Activated CD8-positive, alpha-beta memory T cell treated with anti-CD3 and anti-CD28 coated beads for 1 hour (primary cell): Measurements from ENCODE around the gene PCP2.

ENCODE experiments used
- DNase-seq, 2 donors: peaks; one replicate each; pipeline ENCODE4 v3.0.0-alpha.2; 2020; ENCODE audit warnings: low read depth in 1 of 2; ENCODE audit errors: extremely low read depth in 1 of 2

The PCP2 gene

DNA sequence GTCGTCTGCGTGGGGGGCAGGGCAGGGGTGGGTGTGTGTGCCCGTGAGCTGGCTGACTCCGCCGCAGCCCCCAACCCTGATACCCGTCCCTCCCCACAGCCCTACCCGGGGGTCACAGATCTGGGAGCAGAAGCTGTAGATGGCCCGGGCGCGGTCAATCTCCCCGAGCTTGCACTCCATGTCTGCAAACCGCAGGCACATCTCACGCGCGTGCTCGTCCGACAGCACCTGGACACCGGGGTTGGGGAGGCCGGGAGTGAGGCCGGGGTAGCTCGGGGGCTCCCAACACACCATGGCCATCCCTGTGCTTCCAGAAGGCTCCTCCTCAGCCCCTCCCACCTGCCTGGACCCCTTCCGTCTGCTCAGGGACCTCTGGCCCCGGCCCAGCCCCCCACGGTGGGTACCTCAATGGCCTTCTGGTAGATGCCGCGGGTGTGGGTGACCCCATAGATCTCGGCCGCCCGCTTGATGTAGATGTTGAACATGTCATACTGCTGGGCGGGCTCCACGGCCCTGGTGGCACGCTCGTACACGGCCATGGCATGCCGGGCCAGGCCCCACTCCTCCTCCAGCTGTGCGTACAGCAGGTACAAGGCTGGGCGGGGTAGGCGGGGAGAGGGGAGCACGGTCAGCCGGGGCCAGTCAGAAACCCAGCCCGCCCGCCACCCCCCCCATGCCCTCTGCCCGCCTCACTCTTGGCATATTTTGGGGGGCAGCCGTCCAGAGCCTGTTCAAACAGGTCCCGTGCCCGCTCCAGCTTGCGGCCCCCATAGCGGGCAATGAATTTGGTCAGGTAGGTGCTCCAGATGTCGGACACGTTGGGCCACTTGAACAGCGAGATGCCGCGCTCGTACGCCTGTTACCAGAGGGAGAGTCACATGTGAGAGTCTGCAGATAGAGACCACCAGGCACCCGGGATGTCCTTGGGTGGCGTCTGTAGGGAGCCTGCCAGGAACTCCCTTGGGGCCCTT lies 12.8 kb downstream of the PCP2 start:
- DNase-seq = no peak

DNA sequence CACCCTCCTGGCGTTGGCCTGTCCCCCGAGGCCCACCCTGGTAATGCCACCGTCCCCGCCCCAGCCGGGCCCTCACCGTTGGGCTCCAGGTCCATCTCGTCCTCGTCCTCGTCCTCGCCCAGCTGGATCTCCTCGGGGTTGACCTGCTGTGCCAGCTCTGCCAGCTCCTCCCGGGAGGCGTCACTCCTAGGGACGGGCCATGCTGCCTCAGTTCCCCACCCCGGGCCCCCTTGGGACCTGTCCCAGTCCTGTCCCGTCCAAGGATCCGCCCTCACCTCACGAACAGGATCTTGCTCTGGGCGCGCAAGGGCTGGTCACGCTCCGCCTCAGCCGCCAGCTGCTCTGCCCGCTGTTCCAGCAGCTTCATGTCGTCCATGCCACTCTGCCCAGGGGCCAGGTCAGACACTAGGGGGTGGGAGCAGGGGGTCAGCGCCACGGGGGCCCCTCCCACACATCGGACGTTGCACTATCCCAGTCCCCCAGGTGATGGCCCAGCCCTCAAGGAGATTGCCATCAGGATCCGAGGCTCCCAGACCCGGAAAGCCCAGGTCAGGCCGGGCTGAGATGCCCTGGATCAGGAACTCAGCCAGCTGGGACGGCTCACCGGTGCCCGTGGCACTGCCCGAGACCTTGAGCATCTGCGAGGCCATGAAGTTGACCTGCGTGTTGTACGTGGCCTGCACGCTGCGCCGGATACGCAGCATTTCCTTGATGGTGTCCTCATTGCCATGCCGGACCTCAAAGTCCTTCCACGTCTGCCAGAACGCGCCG lies 13.7 kb downstream of the PCP2 start:
- DNase-seq = no peak

DNA sequence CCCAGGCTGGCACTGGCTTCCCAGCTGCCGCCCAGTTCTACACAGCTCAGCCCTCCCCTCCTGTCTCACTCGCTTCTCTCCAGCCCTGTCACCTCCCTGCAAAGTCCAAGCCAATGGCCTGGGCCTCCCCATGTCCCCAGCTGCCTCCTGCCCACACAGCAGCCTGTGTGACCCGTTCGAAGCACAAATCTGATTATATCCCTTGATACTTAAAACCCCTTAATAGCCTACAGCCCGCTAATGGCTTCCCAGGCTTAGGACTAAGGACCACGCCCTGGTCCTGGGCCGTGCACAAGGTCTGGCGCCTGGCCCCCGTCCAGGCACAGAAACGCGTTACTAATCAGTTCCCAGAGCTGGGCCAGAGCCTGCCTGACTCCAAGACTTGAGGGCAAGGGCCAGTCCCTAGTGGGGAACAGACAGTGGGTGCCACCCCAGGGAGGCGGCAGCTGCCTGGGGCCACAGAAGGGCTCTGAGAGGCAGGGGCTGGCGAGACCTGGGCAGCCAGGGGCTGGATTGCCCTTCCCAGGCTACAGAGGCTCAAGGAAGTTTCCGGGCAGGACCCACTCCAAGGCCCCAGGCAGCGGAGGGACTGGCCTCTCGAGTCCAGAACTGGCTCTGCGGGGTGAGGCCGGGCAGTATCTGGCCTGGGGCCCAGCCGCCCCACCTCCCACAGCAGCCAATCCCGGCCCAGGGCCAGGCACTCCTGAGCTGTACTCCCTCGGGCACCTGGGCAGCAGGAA lies 14.6 kb downstream of the PCP2 start:
- no peak for DNase-seq

DNA sequence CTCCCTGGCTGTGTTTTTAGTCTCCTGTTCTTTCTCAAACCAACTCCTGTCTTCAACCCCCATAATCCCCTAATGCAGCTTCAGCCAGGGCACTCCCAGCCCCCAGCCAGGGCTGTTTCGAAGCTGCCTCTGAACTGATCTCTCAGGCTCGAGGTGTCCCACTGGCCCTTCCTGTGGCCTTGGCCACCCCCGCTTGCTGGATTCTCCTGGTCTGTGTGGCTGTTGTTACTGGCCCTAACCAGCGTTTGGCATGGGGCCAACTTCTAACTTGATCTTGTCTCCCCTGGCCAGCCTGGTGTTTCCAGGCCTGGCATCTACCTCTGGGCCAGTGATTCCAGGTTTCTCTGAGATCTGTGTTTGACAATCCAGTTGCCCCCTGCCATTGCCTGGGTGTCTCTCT lies 15.2 kb downstream of the PCP2 start:
- DNase-seq = no peak

DNA sequence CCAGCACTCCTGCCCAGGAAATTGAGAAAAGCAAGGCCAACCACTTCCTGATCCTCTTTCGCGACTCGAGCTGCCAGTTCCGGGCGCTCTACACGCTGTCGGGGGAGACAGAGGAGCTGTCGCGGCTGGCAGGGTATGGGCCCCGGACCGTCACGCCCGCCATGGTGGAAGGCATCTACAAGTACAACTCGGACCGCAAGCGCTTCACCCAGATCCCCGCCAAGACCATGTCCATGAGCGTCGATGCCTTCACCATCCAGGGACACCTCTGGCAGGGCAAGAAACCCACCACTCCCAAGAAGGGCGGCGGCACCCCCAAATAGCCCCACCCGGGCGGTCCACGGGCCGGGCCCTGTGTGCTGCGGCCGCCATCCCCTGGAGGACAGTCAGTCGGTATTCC lies 15.8 kb downstream of the PCP2 start:
- DNase-seq = no peak

DNA sequence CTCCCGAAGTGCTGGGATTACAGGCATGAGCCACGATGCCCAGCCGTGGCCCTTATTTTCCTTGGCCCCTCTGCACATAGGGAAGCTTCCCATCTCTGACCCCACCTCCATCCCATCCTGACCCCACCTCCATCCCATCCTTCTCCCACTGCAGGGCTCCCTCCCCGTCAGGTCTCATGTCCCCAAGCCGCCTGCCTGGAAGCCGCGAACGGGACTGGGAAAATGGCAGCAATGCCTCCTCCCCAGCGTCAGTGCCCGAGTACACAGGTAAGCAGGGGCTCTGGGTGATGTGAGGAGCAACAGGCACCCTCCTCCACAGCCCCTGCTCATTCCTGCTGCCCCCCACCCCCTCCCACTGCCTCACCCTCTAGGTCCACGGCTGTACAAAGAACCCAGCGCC lies 16.3 kb downstream of the PCP2 start:
- DNase-seq = no peak

DNA sequence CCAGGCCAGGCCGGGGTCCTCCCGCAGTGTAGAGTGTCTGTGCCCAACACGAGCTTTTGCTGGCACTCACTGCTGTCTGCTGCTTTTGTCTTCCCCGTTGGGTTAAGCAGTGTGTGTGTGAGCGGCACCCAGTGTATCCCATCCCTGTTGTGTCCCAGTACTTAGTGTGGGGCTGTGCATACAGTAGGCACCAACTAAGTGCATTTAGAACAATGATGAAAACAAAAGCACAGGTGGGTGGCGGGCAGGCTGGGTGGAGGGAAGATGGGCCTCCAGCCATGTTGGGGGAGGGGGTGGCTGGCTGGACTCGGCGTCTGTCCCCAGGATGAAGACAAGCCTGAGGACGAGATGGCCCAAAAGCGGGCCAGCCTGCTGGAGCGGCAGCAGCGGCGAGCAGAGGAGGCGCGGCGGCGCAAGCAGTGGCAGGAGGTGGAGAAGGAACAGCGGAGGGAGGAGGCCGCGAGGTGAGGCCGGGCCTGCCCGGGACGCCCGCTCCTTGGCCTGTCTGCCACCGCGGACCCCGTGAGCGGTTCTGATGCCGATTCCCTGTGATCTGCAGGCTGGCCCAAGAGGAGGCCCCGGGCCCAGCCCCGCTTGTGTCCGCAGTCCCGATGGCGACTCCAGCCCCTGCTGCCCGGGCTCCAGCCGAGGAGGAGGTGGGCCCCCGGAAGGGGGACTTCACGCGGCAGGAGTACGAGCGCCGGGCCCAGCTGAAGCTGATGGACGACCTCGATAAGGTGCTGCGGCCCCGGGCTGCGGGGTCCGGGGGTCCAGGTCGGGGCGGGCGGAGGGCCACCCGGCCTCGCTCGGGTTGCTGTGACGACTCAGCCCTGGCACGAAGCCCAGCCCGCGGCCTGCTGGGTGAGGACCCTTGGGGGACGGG lies 18.4 kb downstream of the PCP2 start:
- DNase-seq = no peak

DNA sequence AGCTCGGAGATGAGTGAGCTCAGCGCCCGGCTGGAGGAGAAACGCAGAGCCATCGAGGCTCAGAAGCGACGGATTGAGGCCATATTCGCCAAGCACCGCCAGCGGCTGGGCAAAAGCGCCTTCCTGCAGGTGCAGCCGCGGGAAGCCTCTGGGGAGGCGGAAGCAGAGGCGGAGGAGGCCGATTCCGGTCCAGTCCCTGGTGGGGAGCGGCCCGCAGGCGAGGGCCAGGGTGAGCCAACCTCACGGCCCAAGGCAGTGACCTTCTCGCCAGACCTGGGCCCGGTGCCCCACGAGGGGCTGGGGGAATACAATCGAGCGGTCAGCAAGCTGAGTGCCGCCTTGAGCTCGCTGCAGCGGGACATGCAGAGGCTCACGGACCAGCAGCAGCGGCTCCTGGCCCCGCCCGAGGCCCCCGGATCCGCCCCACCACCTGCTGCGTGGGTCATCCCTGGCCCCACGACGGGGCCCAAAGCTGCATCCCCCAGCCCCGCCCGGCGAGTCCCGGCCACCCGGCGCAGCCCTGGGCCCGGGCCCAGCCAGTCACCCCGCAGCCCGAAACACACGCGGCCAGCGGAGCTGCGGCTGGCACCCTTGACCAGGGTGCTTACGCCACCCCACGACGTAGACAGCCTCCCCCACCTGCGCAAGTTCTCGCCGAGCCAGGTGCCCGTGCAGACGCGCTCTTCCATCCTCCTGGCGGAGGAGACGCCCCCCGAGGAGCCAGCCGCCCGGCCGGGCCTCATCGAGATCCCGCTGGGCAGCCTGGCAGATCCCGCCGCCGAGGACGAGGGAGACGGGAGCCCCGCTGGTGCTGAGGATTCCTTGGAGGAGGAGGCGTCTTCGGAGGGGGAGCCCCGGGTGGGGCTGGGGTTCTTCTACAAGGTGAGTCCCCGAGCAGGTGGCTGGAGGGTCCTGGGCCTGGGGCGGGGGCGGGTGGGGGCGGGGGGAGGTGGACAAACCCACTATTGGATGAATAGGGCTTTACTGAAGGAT lies 20.9 kb downstream of the PCP2 start:
- no peak for DNase-seq

DNA sequence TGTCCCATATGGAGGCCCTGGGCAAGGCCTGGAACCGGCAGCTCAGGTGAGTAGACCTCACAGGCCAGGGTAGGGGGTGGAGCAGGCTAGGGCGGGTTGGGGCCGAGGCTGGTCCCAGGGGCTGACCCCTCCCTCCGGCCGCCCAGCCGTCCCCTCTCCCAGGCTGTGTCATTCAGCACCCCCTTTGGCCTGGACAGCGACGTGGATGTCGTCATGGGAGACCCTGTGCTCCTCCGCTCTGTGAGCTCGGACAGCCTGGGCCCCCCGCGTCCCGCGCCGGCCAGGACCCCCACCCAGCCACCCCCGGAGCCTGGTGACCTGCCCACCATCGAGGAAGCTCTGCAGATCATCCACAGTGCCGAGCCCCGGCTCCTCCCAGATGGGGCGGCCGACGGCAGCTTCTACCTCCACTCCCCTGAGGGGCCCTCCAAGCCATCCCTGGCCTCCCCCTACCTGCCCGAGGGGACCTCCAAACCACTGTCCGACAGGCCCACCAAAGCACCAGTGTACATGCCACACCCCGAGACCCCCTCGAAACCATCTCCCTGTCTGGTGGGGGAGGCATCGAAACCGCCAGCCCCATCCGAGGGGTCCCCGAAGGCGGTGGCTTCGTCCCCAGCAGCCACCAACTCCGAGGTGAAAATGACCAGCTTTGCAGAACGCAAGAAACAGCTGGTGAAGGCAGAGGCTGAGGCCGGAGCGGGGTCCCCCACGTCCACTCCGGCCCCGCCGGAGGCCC lies 21.8 kb downstream of the PCP2 start:
- DNase-seq = no peak

DNA sequence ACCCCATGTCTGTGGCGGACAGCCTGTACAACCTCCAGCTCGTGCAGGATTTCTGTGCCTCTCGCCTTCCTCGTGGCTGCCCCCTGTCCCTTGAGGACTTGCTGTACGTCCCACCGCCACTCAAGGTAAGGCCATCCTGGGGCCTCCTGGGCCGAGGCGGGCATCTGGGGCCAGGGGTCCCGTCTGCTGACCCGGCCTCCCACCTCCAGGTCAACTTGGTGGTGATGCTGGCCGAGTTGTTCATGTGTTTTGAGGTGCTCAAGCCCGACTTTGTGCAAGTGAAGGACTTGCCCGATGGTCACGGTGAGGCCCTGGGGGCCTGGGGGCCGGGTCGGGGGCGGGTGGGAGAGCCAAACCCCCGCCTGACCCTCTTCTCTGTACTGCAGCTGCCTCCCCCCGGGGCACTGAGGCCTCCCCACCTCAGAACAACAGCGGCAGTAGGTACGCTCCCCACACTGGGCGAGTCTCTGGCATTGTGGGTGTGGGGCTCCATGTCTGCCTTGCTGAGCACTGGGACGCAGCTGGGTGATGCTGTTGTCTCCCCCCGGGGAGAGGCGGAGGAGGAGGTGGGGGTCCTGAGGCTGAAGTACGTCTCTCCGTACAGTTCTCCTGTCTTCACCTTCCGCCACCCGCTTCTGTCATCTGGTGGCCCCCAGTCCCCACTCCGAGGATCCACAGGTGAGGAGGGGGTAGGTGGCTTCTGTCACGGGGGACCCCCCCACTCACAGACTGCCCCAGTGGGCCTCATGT lies 22.9 kb downstream of the PCP2 start:
- DNase-seq = no peak

DNA sequence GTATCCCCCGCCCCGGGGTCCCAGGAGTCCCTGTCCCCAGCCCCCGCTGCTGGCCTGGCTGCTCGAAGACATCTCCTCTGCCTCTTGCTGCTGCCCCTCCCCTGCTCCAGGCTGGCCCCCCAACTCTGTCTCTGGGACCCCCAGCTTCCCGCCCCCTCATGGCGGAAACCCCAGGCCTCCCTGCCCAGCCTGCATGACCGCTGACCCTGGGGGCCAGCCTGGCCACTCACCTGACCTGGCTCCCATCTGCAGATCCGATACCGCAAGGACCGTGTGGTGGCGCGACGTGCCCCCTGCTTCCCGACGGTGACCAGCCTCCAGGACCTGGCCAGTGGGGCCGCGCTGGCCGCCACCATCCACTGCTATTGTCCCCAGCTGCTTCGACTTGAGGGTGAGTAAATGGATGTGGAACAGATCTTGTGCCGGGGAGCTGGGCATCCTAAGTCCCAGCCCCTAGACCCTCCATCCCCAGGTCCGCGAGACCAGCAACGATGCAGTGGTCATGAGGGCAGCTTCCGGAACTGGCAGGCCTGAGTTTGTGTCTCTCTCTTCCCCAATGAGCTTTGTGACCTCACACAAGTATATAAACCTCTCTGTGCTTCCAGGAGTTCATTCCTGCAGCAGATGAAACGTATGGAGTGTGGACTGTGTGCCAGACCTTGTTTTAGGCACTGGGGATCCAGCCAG lies 25.5 kb downstream of the PCP2 start:
- no peak for DNase-seq

DNA sequence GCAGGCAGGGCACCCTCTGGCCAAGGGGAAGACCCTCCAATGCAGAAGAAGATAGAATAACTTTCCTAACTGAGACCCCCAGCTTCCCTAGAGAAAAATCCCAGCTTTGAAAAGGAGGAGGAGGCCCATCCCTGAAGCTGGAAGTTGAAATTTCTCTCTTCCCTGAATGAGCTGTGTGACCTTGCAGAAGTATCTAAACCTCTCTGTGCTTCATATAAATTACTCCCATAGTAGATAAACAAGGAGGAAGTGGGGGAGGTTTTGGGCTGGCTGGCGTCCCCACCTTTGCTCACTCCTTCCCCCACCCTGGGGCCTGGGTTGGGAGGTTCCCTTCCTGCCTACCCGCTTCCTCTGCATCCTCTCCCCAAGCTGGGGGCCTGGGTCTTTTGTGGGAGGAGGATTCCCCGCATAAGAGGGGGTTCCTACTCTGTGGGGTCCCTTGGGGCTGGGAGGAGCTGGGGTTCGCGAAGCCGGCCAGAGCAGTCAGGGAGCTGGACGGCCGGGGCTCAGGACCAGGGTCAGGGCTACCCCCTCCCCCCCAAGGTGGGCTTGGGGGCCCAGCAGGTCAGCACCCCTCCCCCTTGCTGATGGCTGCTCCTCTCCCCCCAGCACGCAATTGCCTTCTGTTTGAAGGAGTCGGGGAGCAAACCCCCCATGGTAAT lies 26.2 kb downstream of the PCP2 start:
- no peak for DNase-seq

DNA sequence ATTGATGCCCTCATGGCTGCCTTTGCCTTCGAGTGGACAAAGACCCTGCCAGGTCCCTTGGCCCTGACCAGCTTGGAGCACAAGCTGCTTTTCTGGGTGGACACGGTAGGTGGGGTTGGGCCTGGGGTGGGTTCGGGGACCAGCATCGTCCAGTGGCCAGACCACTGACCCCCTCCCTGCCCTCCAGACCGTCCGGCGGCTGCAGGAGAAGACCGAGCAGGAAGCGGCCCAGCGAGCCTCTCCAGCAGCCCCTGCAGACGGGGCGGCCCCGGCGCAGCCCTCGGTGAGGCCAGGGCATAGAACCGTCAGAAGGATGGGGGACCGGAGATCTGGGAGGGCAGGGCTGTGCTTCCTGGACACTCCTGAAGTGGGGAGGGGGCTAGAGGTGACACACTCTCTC lies 27.2 kb downstream of the PCP2 start:
- no peak for DNase-seq

DNA sequence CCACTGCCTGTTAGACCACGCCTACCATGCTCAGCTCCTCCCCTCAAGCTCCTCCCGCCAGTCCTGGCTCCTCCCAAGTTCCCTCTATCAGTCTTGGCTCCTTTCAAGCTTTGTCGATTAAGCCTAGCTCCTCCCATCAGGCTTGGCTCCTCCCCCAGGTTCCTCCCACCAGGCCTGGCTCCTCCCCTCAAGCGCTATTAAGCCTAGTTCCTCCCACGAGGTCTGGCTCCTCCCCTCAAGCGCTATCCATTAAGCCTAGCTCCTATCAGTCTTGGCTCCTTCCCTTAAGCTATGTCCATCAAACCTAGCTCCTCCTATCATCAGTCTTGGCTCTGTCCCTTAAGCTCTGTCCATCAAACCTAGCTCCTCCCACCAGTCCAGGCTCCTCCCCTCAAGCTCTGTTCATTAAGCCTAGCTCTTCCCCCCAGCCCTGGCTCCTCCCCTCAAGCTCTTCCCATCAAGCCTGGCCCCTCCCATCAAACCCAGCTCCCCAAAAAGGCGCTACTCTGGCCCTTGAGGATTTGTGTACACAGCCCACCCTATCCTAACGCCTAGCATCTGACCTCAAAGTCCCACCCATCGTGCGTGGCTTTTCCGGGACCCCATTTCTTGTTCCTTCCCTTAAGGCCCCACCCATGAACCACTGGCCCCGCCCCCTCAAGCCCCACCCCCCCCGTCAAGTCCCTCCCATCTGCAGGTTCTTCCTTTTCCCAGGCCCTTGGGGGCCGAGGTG lies 27.9 kb downstream of the PCP2 start:
- DNase-seq = no peak

DNA sequence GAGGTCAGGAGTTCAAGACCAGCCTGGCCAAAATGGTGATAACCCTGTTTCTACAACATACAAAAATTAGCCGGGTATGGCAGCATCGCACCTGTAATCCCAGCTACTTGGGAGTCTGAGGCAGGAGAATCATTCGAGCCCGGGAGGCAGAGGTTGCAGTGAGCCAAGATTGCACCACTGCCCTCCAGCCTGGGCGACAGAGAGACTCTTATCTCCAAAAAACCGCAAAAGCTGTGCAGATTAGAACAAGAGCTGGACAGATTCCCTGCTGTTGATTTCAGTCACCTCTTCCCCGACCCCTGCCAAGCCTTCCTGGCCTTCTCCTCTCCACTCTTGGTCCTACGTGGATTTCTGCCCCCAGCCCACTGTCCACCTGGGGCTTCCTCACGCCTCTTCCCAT lies 29.6 kb downstream of the PCP2 start:
- no peak for DNase-seq

DNA sequence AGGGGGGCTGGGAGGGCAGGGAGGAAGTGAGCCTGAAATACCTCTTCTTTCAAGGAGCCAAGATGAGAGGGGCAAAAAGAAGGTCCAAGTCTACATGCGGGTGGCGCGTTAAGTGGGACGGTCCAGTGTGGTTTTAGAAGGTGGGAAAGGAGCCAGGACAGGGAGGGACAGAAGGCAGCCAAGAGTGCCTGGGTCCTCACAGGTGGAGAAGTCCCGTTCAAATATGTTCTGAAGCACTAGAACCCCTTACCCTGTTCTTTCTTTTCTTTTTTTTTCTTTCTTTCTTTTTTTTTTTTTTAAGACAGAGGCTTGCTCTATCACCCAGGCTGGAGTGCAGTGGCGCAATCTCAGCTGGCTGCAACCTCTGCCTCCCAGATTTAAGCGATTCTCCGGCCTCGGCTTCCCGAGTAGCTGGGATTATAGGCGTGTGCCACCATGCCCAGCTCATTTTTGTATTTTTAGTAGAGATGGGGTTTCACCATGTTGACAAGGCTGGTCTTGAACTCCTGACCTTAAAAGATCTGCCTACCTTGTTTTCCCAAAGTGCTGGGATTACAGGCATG lies 30.5 kb downstream of the PCP2 start:
- no peak for DNase-seq
